ENCODE measurements around the gene TRA2B. TPM values are rescaled to one million over a fixed set of nuclear protein-coding genes. Genes with fewer than 3 reads are reported as not detected.
A peak's percentile ranks its signal among the peaks of the same experiment; 100 is the strongest.

The TRA2B gene
- total RNA-seq, 1 experiment from 2014 or later = 535 TPM

DNA sequence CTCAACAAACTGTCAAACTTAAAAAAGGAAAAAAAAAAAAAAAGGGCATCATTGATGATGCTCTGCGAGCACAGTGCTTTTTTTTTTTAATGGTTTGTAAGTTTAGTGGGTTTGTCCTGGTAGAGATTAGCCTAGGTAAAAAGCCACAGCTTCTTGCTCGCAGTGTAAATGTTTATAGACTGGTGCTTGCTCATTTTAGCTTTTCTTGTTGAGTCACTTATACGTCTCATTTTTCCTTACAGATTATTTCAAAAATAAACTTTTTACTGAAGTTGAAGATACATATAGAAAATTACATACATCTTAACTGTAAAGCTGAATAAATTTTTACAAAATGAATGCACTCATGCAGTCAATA, 16.5 kb upstream of the TRA2B start:
- no peak for DNase-seq (ENCODE audit: low read depth)

DNA sequence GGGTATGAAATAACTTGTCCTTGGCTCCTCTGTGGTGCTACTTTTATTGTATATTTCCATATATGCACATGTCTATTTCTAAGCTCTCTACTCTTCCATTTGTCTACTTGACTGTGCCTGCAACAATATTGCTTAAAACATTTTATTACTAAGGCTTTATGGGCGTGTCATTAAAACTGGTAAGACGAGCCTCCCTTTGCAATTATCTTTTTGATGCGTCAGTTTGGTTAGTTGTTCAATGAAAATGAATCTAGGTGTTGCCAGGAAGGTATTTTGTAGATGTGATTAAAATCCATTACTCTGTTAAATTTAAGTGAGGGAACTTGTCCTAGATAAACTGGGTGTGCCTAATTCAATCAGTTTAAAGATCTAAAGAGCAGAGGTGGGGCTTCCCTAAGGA, 12.9 kb upstream of the TRA2B start:
- no peak for DNase-seq (ENCODE audit: low read depth)

DNA sequence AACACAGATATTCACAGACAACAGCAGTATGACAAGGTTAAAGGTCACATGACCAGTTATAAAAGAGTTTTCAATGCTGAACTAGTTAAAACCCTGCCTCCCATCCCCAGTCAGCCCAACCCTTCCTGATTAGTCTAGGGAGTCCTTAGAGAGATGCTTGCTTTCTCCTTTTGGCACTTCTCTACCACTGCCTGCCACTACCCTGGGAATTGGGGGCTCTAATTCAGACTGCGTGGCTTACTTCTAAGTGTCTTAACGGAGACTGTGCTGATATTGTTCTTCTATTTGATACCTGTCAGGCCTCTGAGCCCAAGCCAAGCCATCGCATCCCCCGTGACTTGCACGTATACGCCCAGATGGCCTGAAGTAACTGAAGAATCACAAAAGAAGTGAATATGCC, 11.7 kb upstream of the TRA2B start:
- no peak for DNase-seq (ENCODE audit: low read depth)

DNA sequence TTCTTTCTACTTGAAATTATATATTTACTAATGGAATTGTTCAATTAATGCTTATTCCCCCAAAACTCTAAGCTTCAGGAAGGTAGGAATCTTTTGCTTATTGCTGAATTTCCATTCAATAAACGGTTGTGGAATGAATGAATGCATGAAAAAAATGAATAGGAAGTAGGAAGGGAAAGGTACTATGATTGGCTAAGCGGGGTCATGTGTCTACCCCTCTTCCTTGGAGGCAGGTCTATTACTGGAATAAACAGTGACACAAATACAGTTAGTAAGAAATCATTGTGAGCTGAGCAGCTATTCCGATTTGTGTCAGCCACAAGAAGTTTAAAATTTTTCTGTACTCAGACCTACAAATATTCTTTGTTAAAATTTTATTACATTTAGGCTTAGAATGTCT, 10.5 kb upstream of the TRA2B start:
- DNase-seq (ENCODE audit: low read depth) = no peak

DNA sequence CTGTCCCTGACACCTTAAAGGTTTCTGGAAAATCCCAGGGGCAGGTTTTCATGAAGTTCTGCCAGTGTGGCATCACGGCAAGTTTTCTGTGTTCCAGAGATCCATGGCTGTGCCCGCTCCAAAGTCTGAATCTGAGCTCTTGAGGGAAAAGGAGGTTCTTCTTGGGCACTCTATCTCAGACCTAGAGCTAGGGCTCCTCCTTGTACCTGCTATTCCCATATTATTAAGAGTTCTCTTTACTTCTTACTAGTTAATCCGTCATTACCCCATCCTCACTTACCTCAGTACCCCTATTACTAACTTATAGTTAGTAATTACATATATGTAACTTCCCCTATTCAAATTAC, 5.9 kb upstream of the TRA2B start:
- no peak for DNase-seq (ENCODE audit: low read depth)

DNA sequence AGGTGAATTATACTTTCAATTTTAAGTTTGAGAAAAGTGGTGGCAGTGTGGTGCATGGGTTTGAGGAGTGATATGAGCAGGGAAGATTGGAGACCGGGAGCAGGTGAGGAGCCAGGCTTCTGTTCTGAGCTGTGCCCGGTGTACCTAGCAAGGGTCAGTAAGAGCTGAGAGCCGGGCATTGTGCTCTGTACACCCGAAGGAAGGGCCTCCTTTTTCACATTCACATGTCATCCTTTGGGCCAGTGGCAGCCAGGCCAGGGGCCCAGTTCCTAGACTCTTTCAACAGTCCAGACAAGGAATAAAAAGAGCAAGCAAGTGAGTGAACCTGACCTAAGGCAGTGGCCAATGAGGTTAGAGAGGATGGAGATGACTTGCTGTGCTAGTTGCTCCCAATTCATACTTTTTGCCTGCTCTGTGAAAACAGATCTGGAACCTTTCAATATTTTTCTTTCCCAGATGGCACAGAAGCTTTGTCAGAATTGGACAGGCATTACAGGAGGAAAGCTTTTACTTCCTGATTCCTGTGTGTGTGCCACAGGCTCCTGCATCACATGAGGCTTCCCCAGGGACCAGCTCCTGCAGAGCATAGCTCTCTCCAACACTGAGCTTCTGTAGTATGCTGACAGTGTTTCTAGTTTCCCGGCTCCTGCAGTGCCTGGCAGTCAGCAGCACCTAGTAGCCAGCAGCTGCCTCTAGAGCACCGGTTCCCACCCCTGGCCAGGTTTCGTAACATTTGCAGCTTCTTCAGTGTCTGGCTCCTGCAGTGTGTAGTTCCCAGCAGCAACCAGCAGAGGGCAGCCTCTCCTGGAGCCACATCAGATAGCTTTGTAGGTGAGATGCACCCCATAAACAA, 5.3 kb upstream of the TRA2B start:
- peak; percentile 85 for DNase-seq (ENCODE audit: low read depth)

DNA sequence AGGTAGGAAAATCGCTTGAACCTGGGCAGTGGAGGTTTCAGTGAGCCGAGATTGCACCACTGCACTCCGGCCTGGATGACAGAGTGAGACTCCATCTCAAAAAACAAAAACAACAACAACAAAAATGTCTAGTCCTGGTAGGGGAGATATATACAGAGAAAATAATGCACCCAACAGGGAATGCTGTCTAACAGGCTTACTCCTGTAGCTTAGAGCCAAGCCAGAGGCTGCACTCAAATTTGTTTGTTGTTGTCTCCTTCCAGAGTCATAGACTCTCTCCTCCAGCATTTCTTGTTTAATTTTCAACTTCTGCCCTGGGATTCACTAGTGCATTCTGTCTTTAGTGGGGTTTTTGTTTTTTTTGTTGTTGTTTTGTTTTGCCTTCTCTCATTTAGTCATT, 4.6 kb upstream of the TRA2B start:
- no peak for DNase-seq (ENCODE audit: low read depth)

DNA sequence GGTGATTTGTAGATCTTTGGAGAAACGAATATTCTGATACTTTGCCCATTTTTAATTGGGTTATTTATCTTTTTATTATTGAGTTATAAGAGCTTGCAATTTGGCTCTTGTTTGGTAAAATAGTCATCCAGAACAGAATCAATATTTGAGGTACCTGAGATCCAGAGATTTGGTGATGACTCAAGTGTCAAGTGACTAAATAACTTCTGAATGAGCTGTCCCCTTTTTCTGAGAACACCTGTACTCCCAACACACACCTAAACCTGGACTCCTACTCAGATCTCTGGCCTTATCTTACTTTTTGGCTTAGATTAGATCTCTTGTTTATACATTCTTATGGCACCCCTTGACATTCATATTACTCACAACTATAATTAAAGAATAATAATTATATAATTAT, 3.1 kb upstream of the TRA2B start:
- no peak for DNase-seq (ENCODE audit: low read depth)

DNA sequence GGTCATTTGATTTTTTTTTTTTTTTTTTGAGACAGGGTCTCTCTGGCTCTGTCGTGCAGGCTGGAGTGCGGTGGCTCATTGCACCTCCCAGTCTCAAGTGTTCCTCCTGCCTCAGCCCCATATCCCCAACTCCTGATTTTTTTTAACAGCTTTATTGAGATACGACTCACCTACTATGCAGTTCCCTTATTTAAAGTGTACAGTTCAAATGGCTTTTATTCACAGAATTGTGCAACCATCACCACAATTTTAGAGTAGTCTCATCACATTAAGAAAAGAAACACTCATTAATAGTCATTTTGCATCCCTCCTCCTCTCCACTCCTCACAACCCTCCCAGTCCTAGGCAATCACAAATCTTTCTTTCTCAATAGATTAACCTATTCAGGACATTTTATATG, 1.9 kb upstream of the TRA2B start:
- DNase-seq (ENCODE audit: low read depth) = no peak

DNA sequence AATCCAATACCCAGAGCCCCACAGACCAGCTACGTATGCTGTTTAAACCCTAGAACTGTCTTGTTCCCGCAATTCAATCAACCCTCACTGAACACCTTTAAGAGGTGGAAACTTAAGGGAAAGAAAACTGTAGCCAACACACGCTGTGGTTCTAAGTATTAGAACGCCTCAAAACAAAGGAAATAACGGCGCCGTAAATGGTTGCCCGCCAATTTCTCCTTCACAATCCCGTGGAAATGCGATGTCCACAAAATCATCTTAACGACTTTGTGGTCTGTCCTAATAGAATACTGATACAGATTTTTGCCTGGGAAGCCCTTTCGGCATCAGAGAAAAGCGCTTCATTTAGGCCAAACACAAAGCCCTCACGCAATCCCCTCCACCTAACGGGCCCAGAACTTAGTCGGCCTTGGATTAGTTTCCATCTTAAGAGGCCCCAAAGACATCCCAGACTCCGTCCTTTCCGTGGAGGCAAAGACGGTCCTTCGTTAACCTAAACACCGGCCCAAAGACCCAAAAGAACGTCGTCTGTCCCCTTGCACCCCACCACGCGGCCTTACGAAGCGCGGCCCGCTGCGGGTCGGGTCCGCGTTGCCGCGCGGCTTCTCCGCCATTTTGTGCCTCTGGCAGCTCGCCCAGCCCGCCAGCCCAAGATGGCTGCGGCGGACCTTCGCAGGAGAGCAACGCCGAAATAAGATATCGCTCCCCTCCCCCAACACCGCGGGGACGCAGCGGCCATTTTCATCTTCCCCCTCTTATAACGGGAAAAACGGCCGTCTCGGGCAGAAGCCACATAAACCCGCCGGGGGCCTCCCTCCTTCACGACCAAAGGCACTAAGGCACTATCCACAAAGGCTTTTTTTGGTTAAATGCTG, 763 bp downstream of the TRA2B start:
- peak; percentile 89 for DNase-seq (ENCODE audit: low read depth)

DNA sequence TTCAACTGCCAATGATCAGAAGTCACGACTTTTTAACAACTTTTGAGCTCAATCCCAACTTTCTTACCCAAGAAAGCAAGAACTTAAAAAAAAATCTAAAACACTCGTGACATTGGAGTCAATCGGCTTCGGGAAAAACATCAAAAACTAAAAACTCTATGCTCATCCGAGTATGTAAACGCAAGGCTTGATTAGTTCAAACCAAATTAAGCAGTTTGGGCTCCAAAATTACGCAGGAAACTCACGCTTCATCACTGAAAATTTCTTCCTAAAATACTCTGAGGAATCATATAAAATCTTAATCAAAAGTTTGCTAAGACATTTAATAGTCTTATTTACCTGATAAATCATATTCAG, 1.6 kb downstream of the TRA2B start:
- no peak for DNase-seq (ENCODE audit: low read depth)

DNA sequence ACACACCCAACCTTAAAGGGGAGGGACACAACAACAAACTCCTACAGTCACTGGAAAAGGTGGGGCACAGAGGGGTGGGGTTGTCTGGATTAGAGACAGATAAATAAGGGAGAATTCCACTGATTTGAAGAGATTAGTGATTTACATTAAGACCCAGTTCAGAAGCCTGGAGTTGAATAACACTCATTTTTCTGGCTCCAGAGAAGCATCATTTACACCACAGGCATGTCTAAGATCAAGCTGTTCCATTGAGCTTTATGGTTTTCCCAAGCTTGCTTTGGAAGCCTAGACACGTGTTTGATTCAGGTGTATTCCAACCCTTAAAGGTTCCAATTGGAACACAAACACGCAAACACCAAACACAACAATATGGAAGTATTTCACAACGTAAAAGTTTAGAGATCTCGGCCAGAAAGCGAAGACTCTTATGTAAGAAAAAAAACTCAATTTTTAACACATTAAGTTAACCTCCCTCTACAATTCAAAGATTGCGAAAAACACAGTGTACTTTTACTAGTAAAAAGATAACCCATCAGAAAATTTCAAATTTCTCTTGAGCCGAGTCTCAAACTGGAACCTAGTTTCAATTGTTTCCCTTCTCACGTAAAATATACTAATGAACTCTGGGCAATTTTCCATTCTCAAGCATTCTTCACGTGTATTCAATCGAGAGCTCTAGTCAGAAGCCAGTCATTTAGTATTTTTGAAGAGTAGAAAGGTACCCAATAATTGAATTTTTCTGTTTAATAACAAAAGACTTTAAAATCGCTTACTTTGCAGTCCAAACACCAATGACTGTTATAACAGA, 2.1 kb downstream of the TRA2B start:
- peak; percentile 66 for DNase-seq (ENCODE audit: low read depth)

DNA sequence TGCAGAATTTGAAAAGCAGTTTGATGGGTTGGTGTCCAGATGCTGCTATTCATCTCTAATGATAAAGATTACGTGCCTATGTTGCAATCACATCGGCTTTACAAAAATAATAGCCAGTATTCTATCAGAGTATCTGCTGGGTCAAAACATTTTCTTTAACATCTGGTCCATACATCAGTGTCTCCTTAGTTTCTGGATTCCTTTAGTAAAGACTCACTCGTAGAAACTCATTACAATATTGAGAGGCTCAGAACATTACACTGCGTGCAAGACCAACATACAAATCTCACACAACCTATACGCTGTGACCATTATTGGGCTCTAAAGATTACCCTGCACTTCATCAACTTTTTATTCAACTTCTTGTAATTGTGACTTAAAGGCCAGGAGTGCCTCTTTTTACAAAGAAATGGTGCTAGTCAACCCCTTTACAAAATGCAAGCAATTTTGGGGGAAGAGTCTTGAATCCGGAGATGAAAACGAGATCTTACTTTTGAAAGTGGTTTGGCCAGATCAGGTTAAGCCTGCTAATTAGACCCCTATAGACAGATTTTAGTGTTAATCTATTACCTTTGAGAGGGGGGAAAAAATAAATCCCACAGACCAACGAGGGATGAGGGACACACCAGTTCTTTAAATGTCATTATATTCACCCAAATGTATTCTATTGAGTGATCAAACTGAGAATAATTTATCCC, 2.9 kb downstream of the TRA2B start:
- peak; percentile 43 for DNase-seq (ENCODE audit: low read depth)

DNA sequence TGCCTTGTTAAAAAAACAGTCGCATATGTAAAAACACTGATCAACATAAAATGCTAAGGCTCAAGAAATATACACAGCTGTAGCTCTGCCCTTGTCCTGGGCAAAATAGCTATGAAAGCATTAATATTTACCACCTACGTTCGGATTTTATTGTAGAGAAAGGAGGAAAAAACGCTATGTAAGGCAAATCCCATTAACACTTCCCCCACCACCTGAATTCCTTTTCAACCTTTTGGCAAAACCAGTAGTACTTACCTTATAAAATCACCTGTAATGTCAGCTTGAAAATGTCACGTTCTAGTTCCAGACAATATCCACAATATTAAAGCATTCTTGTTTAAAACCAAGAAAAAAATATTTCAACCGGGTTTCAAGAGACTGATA, 3.6 kb downstream of the TRA2B start:
- DNase-seq (ENCODE audit: low read depth) = no peak

DNA sequence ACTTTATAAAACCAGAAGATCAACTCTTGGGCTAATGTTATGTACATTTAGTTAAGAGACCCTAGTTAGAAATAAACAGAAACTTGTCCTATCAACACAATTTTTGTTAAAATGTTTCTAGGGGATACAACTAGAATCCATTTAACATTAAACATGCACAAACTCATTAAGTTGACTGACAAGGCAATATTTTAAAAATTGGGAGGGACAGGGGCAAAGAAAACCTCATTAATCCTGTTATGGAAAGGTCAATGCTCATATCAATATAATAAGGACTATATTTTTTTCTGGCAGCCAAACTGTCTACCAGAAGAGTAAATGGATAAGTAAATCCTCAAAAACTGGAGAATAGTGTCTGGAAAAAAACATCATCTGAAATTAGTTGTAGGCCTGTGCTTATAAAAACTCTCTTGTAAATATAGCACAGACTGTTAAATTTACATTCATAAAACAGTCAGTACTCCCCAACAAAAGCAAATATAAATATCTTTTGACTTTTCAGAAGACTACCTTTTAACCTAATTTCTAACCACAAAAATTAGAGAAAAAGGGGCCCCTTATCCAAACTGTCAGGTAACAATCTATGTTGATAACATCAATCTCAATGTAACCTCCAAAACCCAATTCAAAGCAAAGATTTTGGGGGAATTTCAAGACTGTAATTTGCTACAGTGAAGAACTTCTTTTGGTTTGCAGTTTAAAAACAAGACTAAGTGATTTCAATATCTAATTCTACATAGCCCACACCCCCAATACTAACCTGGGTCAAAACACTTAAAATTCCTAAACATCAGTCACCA, 4.2 kb downstream of the TRA2B start:
- no peak for DNase-seq (ENCODE audit: low read depth)

DNA sequence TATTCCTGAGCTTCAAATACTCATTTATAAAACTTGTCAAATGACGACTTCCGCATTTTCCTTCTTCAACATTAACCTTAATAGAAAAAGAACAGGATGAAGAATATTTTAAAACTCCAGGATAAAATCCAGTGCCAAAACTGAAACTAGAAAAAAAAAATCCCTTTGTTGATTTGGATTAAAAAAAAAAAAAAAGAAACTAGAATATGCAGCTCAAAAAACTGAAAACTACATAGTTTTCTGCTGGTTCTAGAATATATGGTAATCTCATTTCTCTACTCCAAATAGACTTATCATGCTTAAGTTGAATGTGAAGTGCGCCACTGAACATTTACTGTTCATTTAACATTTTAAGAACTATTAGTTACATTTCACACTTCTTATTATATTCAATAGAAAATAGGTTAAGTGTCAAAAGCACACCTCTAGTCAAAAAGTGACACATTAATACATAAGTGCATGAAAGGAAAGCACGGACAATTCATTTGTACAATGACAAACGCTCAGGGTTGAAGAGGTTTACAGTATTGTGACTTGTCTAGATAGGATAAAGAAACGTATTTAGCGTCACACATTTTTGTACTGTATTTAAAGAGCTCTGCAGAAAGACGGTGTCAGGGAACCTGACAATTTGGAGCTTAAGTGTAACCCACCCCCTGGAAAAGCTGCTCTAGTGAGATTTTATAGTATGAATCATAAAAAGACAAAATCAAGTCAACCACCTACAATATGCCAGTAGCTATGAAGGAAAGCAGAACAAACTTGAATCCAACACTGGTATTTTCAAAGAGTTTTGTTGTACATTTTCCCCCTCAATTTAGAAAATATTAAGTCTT, 5.8 kb downstream of the TRA2B start:
- no peak for DNase-seq (ENCODE audit: low read depth)

DNA sequence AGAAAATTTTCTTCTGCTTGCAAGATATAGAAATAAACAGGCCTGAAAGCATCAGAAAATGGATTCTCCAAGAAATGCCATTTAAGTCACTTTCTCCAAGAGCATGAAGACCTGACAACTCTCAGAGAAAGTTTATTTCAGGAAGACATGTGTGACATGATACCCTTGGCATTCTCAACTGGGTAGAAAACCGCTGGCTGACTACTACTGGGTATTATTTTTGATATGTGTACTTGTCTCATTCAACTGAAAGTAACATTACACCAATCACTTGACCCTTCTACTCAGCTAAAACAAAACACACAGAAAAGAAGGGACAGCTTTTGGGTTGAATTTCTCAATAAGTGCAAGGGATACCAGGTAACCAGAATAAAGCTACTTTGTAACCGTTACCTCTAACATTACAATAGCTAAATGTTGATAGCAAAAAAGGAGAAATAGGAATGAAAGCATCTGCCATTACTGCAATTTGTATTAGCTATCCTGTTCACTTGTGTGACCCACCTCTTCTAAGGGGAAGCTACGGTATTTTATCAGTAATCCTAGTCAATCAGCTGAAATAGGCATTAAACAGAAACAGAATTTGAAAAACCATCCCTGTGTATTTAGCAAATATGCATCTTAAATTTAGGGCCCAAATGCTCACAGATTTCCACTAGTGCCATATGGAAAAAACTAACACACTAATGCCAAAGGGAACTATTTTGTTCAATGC, 7.3 kb downstream of the TRA2B start:
- peak; percentile 52 for DNase-seq (ENCODE audit: low read depth)

DNA sequence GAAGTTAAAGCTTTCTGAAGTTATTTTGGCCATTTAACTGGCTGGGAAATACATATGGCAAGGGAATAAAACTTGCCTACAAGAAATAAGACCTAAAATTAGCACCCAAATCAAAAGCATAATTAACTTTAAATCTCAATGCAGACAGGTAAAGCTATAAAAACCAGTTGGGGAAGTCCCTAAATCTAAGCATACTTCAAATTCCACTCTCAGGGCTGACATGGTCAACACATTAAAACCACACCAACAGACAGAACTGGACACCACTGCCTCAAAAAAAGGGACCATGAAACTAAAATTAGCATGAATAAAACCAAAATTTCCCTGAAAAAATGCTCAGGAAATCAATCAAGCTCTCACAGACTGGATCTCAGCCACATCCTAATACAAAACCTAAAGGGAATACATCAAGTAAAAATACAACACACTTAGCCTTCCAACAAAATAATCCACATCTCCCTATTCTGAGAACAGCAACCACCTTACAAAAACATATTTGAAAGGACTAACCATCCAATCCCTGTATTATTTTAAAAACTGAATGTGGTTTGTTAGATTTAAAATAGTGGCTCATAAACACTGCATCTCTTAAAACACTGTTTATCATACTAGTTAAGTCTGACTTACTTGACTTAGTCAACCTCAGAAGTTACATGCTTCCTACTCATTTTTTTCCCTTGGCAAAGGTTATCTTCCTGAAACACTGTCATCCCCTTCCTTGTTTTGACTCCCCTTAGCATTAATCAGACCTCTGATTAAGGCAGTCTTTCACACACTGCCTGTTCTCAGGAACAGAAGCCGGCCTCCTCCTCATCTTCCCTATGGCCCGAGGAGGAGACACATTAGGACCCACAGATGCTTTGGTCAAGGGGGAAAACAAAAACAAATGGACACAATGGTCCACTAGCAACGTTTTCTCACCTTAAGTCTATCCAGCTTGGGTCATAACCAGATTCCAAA, 8.3 kb downstream of the TRA2B start:
- DNase-seq (ENCODE audit: low read depth) = peak; percentile 73
